GM23248 (cell line): Measurements from ENCODE around the gene PTPN21. TPM values are rescaled to one million over a fixed set of nuclear protein-coding genes. Genes with fewer than 3 reads are reported as not detected.

Experiments used
- DNase-seq: peaks from one replicate; pipeline ENCODE4 v3.0.0-alpha.2; 2015
- H2AFZ ChIP-seq: fragments of 200-600 bp; sonication (generic); 2 replicates; pipeline ENCODE4 v1.6.1; 2016; ENCODE audit warnings: antibody characterized with exemption
- H3F3A ChIP-seq: fragments of 200-600 bp; sonication (generic); 2 replicates; pipeline ENCODE4 v1.6.1; 2016; ENCODE audit warnings: mild to moderate bottlenecking, antibody characterized with exemption, mixed run types; ENCODE audit not compliant: insufficient read depth
- H3K27ac ChIP-seq: fragments of 200-600 bp; sonication (generic); 2 replicates; pipeline ENCODE4 v1.5.1; 2016; ENCODE audit warnings: mild to moderate bottlenecking
- H3K27me3 ChIP-seq: fragments of 200-600 bp; sonication (generic); replicated peaks from 2 replicates; pipeline ENCODE4 v1.6.1; 2016; ENCODE audit warnings: mild to moderate bottlenecking; ENCODE audit not compliant: insufficient read depth
- H3K36me3 ChIP-seq: fragments of 200-600 bp; sonication (generic); 2 replicates; pipeline ENCODE4 v1.6.1; 2016; ENCODE audit warnings: low read depth, mild to moderate bottlenecking
- H3K4me1 ChIP-seq: fragments of 200-600 bp; sonication (generic); 2 replicates; pipeline ENCODE4 v1.6.1; 2016; ENCODE audit warnings: mild to moderate bottlenecking; ENCODE audit not compliant: insufficient read depth
- H3K4me2 ChIP-seq: fragments of 200-600 bp; sonication (generic); one replicate; pipeline ENCODE4 v1.6.1; 2016; ENCODE audit warnings: mild to moderate bottlenecking; ENCODE audit not compliant: unreplicated experiment
- H3K4me3 ChIP-seq: fragments of 200-600 bp; sonication (generic); 2 replicates; pipeline ENCODE4 v1.5.1; 2016; ENCODE audit warnings: mild to moderate bottlenecking
- H3K79me2 ChIP-seq: fragments of 200-600 bp; sonication (generic); 2 replicates; pipeline ENCODE4 v1.6.1; 2016; ENCODE audit warnings: mild to moderate bottlenecking; ENCODE audit not compliant: insufficient read depth
- H3K9ac ChIP-seq: fragments of 200-600 bp; sonication (generic); 2 replicates; pipeline ENCODE4 v1.6.1; 2016; ENCODE audit warnings: mild to moderate bottlenecking
- H3K9me2 ChIP-seq: fragments of 200-600 bp; sonication (generic); 2 replicates; pipeline ENCODE4 v1.6.1; 2016; ENCODE audit warnings: mixed run types, mild to moderate bottlenecking, moderate library complexity; ENCODE audit not compliant: insufficient read depth
- H3K9me3 ChIP-seq: fragments of 200-600 bp; sonication (generic); one replicate; pipeline ENCODE4 v1.6.1; 2017; ENCODE audit warnings: low read depth
- H4K20me1 ChIP-seq: fragments of 200-600 bp; sonication (generic); 2 replicates; pipeline ENCODE4 v1.6.0; 2016; ENCODE audit not compliant: insufficient read depth
- EZH2 ChIP-seq: fragments of 200-600 bp; sonication (generic); IDR thresholded peaks from 2 replicates; pipeline ENCODE4 v1.6.1; 2018; ENCODE audit warnings: antibody characterized with exemption, mild to moderate bottlenecking; ENCODE audit not compliant: insufficient read depth, poor library complexity, severe bottlenecking
- EZH2phosphoT487 ChIP-seq: fragments of 200-600 bp; sonication (generic); IDR thresholded peaks from 2 replicates; pipeline ENCODE4 v1.6.1; 2018; ENCODE audit warnings: antibody characterized with exemption, moderate library complexity, mild to moderate bottlenecking, low read depth; ENCODE audit not compliant: insufficient read depth
- WGBS, 2 experiments: methylation state at CpG; one replicate each; pipeline ENCODE4 v1.1.6; 2015 to 2017; ENCODE audit warnings: low lambda C conversion rate in 2 of 2, low coverage in 1 of 2; ENCODE audit errors: missing lambda C conversion rate in 2 of 2; 5-methylcytosine and 5-hydroxymethylcytosine counted together
- in situ Hi-C: fragments of 300-500 bp; cut with MboI; formaldehyde crosslinking; loops from 2 replicates; pipeline ENCODE4 v1.15.0; 2020
- polyA plus RNA-seq: library from polyadenylated mRNA; unstranded; fragments of >200 nt; fragmentation: Nextera tagmentation; extraction: Ambion mirVana; gene quantifications from 2 replicates; pipeline ENCODE4 v1.2.1, GENCODE V29; 2016
- total RNA-seq: library from RNA; depleted of rRNA; stranded (reverse); fragments of >200 nt; shearing (Covaris generic); gene quantifications from 2 replicates; pipeline ENCODE4 v1.2.3, GENCODE V29; 2014

The PTPN21 gene
- total and polyA plus RNA-seq, 2 experiments from 2014 or later = 5.7 to 13.3 TPM

GRCh38 chr14:88496414-88496813, 58.4 kb downstream of the PTPN21 start:
- Histone ChIP-seq H3K79me2 (no peaks in the 10 kb centered on the region), H3F3A (no peaks in the 10 kb centered on the region), H3K4me2 (no peak overlapping the region), H3K27ac (no peak overlapping the region), H3K4me1 (no peaks in the 10 kb centered on the region), H4K20me1 (no peaks in the 10 kb centered on the region), H3K27me3 (no peaks in the 10 kb centered on the region), H3K9me3 (no peaks in the 10 kb centered on the region), H3K9ac (no peak overlapping the region), H3K36me3 (peaks cover 32% of the 10 kb centered on the region), H3K9me2 (no peaks in the 10 kb centered on the region), H3K4me3 (no peak overlapping the region), H2AFZ (no peak overlapping the region)
- TF ChIP-seq EZH2phosphoT487 = no peak
- no peak for TF ChIP-seq EZH2
- 92 to 97% methylated on average over 3 of the region's 3 CpGs for WGBS, 2 experiments
- in situ Hi-C loops = no loop called here
- DNase-seq = no peak

DNA sequence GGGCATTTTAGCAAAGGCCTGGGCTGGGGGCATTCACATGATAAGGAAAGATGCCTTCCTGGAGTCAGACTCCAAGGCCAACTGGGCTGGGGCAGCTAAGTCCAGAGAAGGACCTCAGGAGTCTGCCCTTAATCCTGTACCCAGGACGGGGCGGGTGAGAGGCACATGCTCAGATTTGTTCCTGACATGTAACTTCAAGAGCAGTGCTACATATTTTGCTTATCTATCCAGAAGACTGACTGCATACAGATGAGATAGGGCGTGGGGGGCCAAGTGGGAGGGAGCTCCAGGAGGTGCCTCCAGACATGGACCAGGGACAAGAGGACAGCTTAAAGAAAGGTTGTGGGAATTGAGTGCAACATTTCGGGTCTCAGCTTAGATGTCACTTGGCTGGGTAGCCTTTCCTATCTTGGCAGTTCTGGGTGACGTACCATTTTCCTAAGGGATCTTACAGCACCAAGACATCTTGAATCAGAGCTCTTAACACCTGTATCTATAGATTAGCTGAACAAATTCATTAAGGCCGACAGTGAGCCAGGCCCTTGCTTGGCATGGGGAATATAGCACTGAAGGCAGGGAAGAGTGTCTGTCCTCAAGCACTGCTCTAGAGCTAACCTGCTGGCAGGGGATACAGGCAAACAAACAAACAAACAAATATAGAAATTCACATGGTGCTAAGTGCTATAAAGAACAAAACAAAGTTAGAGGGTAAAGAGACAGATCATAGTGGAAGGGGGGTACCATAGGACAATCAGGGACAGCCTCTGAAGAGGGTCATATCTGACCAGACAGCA, 61.2 kb downstream of the PTPN21 start:
- no peaks in the 10 kb centered on the region for H3F3A ChIP-seq
- H3K4me2 ChIP-seq = no peak overlapping the region
- H3K79me2 ChIP-seq = no peaks in the 10 kb centered on the region
- H3K27me3 ChIP-seq = no peaks in the 10 kb centered on the region
- H3K4me1 ChIP-seq = no peaks in the 10 kb centered on the region
- in situ Hi-C loops = no loop called here
- no peaks in the 10 kb centered on the region for H3K9me3 ChIP-seq
- WGBS, 2 experiments = 97 to 99% methylated on average over 6 of the region's 6 CpGs
- H3K9ac ChIP-seq = no peak overlapping the region
- DNase-seq = no peak
- H3K4me3 ChIP-seq = no peak overlapping the region
- H3K36me3 ChIP-seq = peaks cover 30% of the 10 kb centered on the region
- no peak overlapping the region for H2AFZ ChIP-seq
- H3K9me2 ChIP-seq = no peaks in the 10 kb centered on the region
- TF ChIP-seq EZH2phosphoT487 (no peak), EZH2 (no peak)
- H4K20me1 ChIP-seq = no peaks in the 10 kb centered on the region
- H3K27ac ChIP-seq = no peak overlapping the region

- Histone ChIP-seq H3K79me2 (no peaks in the 10 kb centered on the region), H3F3A (no peaks in the 10 kb centered on the region), H3K9ac (no peak overlapping the region), H3K9me3 (no peaks in the 10 kb centered on the region), H3K4me2 (no peak overlapping the region), H3K27ac (no peak overlapping the region), H2AFZ (no peak overlapping the region), H3K4me3 (no peak overlapping the region), H3K4me1 (no peaks in the 10 kb centered on the region), H3K36me3 (peaks cover 30% of the 10 kb centered on the region), H4K20me1 (no peaks in the 10 kb centered on the region), H3K27me3 (no peaks in the 10 kb centered on the region), H3K9me2 (no peaks in the 10 kb centered on the region)
- in situ Hi-C loops = no loop called here
- WGBS, 2 experiments = 44 to 51% methylated on average over 12 of the region's 12 CpGs
- peak; percentile 80 for DNase-seq
- TF ChIP-seq EZH2 (no peak), EZH2phosphoT487 (no peak)
Observed at GRCh38 chr14:88492272-88493089, 62.3 kb downstream of the PTPN21 start.

DNA sequence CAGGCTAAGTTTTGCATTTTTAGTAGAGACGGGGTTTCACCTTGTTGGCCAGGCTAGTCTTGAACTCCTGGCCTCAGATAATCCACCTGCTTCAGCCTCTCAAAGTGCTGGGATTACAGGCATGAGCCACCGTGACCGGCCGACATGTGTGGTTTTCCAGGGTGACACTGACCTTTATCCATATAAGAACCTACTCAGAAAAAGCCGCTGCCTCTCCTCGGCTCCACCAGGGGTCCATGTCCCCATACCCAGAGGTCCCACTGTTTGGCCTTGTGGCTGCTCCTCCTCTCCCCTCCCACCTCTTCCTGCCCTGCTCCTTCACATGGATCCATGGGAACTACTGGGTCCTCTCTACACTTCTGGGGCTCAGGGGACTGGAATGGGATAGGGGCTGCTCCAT, 64.6 kb downstream of the PTPN21 start:
- Histone ChIP-seq H3K4me3 (no peak overlapping the region), H3K36me3 (peaks cover 16% of the 10 kb centered on the region; the same call in 1 of the 2 replicates), H3K79me2 (no peaks in the 10 kb centered on the region), H3F3A (no peaks in the 10 kb centered on the region), H3K27ac (no peak overlapping the region), H3K4me1 (no peaks in the 10 kb centered on the region), H2AFZ (no peak overlapping the region), H3K9me3 (no peaks in the 10 kb centered on the region), H3K9ac (no peak overlapping the region), H3K27me3 (no peaks in the 10 kb centered on the region), H3K9me2 (no peaks in the 10 kb centered on the region), H4K20me1 (no peaks in the 10 kb centered on the region), H3K4me2 (no peak overlapping the region)
- DNase-seq = no peak
- no peak for TF ChIP-seq EZH2
- TF ChIP-seq EZH2phosphoT487 = no peak
- in situ Hi-C loops = no loop called here
- WGBS, 2 experiments = 95 to 97% methylated on average over 6 of the region's 6 CpGs
